AG04450 (cell line): ENCODE data around the gene CHIT1. TPM values are rescaled to one million over a fixed set of nuclear protein-coding genes. Genes with fewer than 3 reads are reported as not detected.

Source experiments
- CTCF ChIA-PET: fragments of 300-600, 350-600 bp; formaldehyde crosslinking; extraction: SDS; loops from one replicate; lab custom pipeline; 2022; ENCODE audit warnings: antibody characterized with exemption, inconsistent platforms; lab: Charles Lee
- POLR2A ChIA-PET: fragments of 350-600 bp; formaldehyde crosslinking; extraction: SDS; loops from one replicate; lab custom pipeline; 2021; ENCODE audit warnings: antibody characterized with exemption, inconsistent platforms; lab: Yijun Ruan, JAX
- DNase-seq: peaks from one replicate; pipeline ENCODE4 v3.0.0-alpha.2; 2011; ENCODE audit warnings: low read depth, low spot score
- H3K27ac ChIP-seq: one replicate; pipeline ENCODE4 v1.5.1; 2012; ENCODE audit warnings: low read depth, low read length, control low read depth
- H3K27me3 ChIP-seq: one replicate; pipeline ENCODE4 v1.6.0; 2012; ENCODE audit warnings: low read length; ENCODE audit not compliant: control insufficient read depth, insufficient read depth
- H3K4me3 ChIP-seq: 2 replicates; pipeline ENCODE4 v1.5.1; 2011; ENCODE audit warnings: mild to moderate bottlenecking, low read depth, low read length, control low read depth
- H3K9me3 ChIP-seq: 2 replicates; pipeline ENCODE4 v1.5.1; 2012; ENCODE audit warnings: low read length; ENCODE audit not compliant: control insufficient read depth, insufficient read depth
- polyA plus RNA-seq: library from polyadenylated mRNA; depleted of rRNA; stranded (reverse); fragments of >200 nt; gene quantifications from 2 replicates; pipeline ENCODE4 v1.2.3, GENCODE V29; 2011
- TF ChIP-seq, protein P1 (sequence below): IDR thresholded peaks from 2 replicates; pipeline ENCODE4 v1.5.1; 2011; ENCODE audit warnings: low read depth, low read length, control low read depth, inconsistent platforms

The CHIT1 gene
- polyA plus RNA-seq, 1 experiment = not detected

DNA sequence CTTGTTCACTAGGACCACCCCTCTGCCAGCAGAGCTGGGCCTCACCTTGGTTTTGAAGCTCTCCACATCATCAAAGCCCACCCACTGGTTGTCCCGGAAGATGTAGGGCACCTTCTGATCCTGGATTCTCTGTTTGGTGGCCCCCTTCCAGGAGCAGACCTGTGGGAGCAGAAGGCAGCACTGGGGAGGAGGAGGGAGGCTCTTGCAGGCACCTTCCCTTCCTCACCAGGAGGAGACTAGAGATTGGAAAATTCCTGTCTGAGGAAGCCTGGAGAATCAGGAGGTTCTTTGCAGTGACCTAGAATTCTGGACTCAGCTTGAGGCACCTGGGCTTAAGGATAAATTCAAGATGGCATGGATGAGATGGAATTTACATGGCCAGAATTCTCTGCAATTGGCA lies 10.3 kb downstream of the CHIT1 start:
- Histone ChIP-seq H3K27ac (no peak overlapping the region), H3K9me3 (no peaks in the 10 kb centered on the region), H3K4me3 (no peak overlapping the region), H3K27me3 (peaks cover 63% of the 10 kb centered on the region)
- ChIA-PET POLR2A (no interaction called here), CTCF (interaction anchor here (0.6 to 9.0 kb wide), 5 partner anchors 49 to 211 kb away, joined by 6 to 253 read pairs (median 41); partner anchors contain the start of gene ADORA1)
- DNase-seq = no peak
- TF ChIP-seq, protein P1, sequence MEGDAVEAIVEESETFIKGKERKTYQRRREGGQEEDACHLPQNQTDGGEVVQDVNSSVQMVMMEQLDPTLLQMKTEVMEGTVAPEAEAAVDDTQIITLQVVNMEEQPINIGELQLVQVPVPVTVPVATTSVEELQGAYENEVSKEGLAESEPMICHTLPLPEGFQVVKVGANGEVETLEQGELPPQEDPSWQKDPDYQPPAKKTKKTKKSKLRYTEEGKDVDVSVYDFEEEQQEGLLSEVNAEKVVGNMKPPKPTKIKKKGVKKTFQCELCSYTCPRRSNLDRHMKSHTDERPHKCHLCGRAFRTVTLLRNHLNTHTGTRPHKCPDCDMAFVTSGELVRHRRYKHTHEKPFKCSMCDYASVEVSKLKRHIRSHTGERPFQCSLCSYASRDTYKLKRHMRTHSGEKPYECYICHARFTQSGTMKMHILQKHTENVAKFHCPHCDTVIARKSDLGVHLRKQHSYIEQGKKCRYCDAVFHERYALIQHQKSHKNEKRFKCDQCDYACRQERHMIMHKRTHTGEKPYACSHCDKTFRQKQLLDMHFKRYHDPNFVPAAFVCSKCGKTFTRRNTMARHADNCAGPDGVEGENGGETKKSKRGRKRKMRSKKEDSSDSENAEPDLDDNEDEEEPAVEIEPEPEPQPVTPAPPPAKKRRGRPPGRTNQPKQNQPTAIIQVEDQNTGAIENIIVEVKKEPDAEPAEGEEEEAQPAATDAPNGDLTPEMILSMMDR = no peak

DNA sequence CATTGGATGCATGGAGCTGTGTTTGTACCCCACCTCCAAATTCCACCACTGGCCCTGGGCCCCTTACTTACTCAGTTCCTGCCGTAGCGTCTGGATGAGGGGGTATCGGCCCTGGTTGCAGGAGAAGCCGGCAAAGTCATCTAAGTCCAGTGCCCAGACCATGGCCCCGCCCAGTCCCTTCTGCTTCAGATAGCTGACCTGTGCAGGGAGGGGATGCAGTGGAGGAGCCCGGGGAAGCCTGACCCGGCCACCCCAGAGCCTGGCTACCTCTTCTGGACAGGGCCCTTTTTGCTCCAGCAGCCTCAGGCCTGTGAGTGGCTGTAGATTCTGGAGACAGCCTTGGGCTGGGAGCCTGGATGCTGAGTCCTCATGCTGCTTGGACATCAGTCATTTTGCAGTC lies 11.8 kb downstream of the CHIT1 start:
- ChIA-PET CTCF (interaction anchor here (0.6 to 9.0 kb wide), 9 partner anchors 13 to 197 kb away, joined by 3 to 253 read pairs (median 24); partner anchors contain the start of gene ADORA1), POLR2A (interaction anchor here (1.1 kb wide), 1 partner anchor 178 kb away, joined by 4 read pairs; no protein-coding TSS in a partner anchor)
- TF ChIP-seq, protein P1 = no peak
- H3K4me3 ChIP-seq = no peak overlapping the region
- no peak overlapping the region for H3K27ac ChIP-seq
- peaks cover 48% of the 10 kb centered on the region for H3K27me3 ChIP-seq
- no peaks in the 10 kb centered on the region for H3K9me3 ChIP-seq
- no peak for DNase-seq

DNA sequence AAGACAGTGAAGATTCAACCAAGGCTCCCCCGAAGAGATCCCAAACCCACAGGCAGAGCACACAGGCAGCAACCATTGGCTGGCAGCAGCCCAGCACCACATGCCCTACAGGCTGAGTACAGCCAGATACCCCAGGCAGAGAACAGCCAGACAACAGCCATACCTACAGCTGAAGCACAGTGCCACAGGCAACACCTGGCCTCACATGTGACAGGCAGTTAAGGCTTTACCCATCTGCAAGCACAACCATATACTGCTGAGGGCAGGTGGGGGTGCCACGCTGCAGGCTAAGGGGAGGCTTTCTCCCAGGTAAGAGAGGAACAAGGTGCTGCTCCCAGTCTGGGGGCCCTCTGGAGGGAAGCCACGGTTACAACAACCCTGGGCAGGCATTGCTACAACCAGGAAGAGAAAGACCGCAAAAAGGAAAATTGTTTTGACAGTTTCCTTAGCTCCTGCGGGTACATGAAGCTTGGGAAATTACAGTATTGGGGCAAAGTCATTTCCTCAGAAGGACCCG lies 12.3 kb downstream of the CHIT1 start:
- H3K27me3 ChIP-seq = peaks cover 44% of the 10 kb centered on the region
- CTCF ChIA-PET = interaction anchor here (0.6 to 9.0 kb wide), 17 partner anchors 12 to 197 kb away, joined by 3 to 253 read pairs (median 6); partner anchors contain the start of gene ADORA1
- H3K9me3 ChIP-seq = no peaks in the 10 kb centered on the region
- POLR2A ChIA-PET = no interaction called here
- H3K27ac ChIP-seq = no peak overlapping the region
- TF ChIP-seq, protein P1 = 0 out of 2 replicates have a peak, but pooled peaks have one; percentile 16
- H3K4me3 ChIP-seq = no peak overlapping the region
- no peak for DNase-seq

DNA sequence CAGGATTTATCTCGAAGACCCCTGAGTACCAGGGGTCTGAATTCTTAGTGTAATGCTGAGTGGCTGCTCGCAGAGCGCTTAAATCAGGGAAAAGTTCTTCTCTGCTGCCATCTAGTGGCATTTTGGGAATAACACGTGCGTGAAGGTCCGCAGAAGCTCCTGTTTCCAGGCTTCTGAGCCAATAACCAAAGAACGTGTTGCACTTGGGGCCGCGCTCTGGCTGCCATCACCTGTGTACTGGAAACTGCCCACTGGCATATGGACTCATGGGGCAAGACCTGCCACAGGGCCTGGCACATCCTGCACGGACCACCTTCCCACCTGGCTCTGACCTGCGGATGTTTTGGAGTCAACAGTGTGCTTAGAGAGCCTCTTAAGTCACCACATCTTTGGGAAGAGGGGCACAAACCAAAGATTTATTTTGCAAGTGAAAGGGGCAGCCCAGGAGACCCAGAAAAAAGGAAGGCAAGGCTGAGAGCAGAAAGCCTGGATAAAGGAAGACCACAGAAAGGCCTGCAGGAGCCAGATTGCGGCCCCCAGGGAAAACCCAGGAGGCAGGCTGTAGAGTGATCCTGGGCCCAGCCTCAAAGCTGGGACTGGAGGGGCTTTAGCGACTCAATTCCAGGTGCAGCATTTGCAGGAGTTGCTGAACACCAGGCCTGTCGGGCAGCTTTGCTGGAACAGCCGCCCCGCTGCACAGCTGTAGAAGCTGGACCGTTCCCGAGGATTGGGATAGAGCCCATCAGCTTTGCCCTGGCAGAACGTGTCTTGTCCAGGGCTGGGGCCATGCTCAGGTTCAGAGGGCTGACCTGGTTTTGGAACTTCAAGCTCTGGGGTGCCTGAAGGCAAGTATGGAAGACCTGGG lies 13.0 kb downstream of the CHIT1 start:
- ChIA-PET POLR2A (interaction anchor here (0.6 to 1.0 kb wide), 2 partner anchors 89 to 99 kb away, joined by 3 to 4 read pairs; no protein-coding TSS in a partner anchor), CTCF (interaction anchor here (0.6 to 9.0 kb wide), 22 partner anchors 12 to 180 kb away, joined by 3 to 253 read pairs (median 5); partner anchors contain the start of genes ADORA1 and MYOG)
- peaks cover 42% of the 10 kb centered on the region for H3K27me3 ChIP-seq
- peak; percentile 33 for DNase-seq
- H3K4me3 ChIP-seq = no peak overlapping the region
- H3K9me3 ChIP-seq = no peaks in the 10 kb centered on the region
- no peak overlapping the region for H3K27ac ChIP-seq
- TF ChIP-seq, protein P1 = peak; percentile 65
